ENCODE data around the gene SORCS2.

DNA sequence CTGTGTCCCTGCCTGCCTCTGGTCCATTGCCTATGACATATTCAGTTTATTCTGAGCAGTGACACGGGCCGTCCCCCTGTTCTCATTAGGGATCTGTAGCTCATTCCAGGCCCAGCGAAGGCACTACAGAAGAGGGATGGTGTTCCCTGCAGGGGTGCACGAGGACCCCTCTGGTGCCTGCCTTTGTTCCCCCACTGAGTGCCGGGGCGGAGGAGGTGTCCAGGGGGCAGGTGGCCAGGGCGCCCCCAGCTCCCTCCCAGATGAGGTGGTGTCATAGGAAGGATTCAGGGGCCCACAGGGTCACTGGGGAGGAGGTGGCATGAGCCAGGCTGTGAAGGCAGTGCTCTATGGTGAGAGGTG lies 61.0 kb downstream of the SORCS2 start:
- TF ChIP-seq, protein P1, sequence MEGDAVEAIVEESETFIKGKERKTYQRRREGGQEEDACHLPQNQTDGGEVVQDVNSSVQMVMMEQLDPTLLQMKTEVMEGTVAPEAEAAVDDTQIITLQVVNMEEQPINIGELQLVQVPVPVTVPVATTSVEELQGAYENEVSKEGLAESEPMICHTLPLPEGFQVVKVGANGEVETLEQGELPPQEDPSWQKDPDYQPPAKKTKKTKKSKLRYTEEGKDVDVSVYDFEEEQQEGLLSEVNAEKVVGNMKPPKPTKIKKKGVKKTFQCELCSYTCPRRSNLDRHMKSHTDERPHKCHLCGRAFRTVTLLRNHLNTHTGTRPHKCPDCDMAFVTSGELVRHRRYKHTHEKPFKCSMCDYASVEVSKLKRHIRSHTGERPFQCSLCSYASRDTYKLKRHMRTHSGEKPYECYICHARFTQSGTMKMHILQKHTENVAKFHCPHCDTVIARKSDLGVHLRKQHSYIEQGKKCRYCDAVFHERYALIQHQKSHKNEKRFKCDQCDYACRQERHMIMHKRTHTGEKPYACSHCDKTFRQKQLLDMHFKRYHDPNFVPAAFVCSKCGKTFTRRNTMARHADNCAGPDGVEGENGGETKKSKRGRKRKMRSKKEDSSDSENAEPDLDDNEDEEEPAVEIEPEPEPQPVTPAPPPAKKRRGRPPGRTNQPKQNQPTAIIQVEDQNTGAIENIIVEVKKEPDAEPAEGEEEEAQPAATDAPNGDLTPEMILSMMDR (IDR thresholded peaks at IDR 0.05; ENCODE audit: low read length): no peak
- no peak for TF ChIP-seq EZH2 (IDR thresholded peaks at IDR 0.05; ENCODE audit: borderline replicate concordance, low read length)

All from OCI-LY1 (cell line).